Erythroblast (primary cell): Measurements from ENCODE around the gene GRIK4.

Experiments
- GATA1 ChIP-seq: IDR thresholded peaks from 2 replicates; pipeline ENCODE4 v1.6.1; 2011; ENCODE audit warnings: low read depth, mild to moderate bottlenecking, control low read depth, low read length, moderate library complexity
- POLR2A ChIP-seq: IDR thresholded peaks from 2 replicates; pipeline ENCODE4 v1.6.1; 2011; ENCODE audit warnings: mild to moderate bottlenecking, low read length

- TF ChIP-seq POLR2A (no peak), GATA1 (no peak)
These were observed 100.0 kb downstream of the GRIK4 start for GRCh38 chr11:120611581-120611980.
